K562 (cell line): ENCODE results near the gene GSKIP. TPM values are rescaled to one million over a fixed set of nuclear protein-coding genes. Genes with fewer than 3 reads are reported as not detected.

ENCODE experiments used
- ATAC-seq: fragments of 200-7000 bp; cut with Tn5 transposase; 3 replicates; pipeline ENCODE4 v1.9.1; 2020; ENCODE audit warnings: moderate library complexity
- BruUV-seq: library from RNA; stranded (reverse); fragments of 400-500 nt; replicated peaks from 2 replicates; lab custom pipeline; 2021; lab: Mats Ljungman, UMichigan
- CTCF ChIA-PET: fragments of 300-600 bp; formaldehyde crosslinking; extraction: SDS; loops from one replicate; lab custom pipeline; 2021; ENCODE audit warnings: low intra/inter-chr PET ratio; lab: Yijun Ruan, JAX
- POLR2A ChIA-PET: fragments of 300-600, 350-650 bp; sonication (Branson Sonifier 250); formaldehyde crosslinking; extraction: SDS; loops from one replicate; lab custom pipeline; 2021; ENCODE audit warnings: antibody characterized with exemption, inconsistent platforms; lab: Yijun Ruan, JAX
- DNase-seq, 4 experiments: peaks; one replicate each; pipeline versions ENCODE4 v3.0.0 to v3.0.0-alpha.2; 2011 to 2018; ENCODE audit warnings: low spot score in 3 of 4, mixed read lengths in 3 of 4; ENCODE audit errors: extremely low read depth in 1 of 4
- FAIRE-seq: peaks from 2 replicates; lab custom pipeline; 2011; peaks lifted over from hg19 to GRCh38; lab: Jason Lieb, UNC
- H2AFZ ChIP-seq: 2 replicates; pipeline ENCODE4 v1.6.0; 2011; ENCODE audit warnings: low read depth, low read length, control low read depth, inconsistent platforms
- H3K27ac ChIP-seq: fragments of 200-600 bp; 3 replicates; pipeline ENCODE4 v1.8.0; 2011; ENCODE audit warnings: low read depth, mild to moderate bottlenecking, control low read depth, inconsistent platforms, low read length, moderate library complexity, mixed read lengths; ENCODE audit errors: extremely low read depth
- H3K27me3 ChIP-seq, 2 experiments: fragments of 300-600 bp in 1 of 2; 2 replicates in 1 of 2; 3 replicates in 1 of 2; pipeline versions ENCODE4 v1.6.0 to v1.8.0; 2011; ENCODE audit warnings: inconsistent platforms in 2 of 2, low read length in 2 of 2, mild to moderate bottlenecking in 1 of 2, mixed read lengths in 1 of 2, moderate library complexity in 1 of 2; ENCODE audit not compliant: control insufficient read depth in 2 of 2, insufficient read depth in 2 of 2
- H3K36me3 ChIP-seq: fragments of 300-600 bp; 3 replicates; pipeline ENCODE4 v1.8.0; 2011; ENCODE audit warnings: mild to moderate bottlenecking, low read length, inconsistent platforms; ENCODE audit not compliant: control insufficient read depth, insufficient read depth
- H3K4me1 ChIP-seq, 2 experiments: fragments of 200-600 bp in 1 of 2; replicated peaks in 1 of 2; 2 replicates in 1 of 2; 3 replicates in 1 of 2; pipeline versions ENCODE4 v1.5.1 to v1.8.0; 2011; ENCODE audit warnings: inconsistent platforms in 2 of 2, low read length in 2 of 2, mild to moderate bottlenecking in 1 of 2, mixed read lengths in 1 of 2, moderate library complexity in 1 of 2; ENCODE audit not compliant: control insufficient read depth in 2 of 2, insufficient read depth in 2 of 2
- H3K4me2 ChIP-seq: 2 replicates; pipeline ENCODE4 v1.6.1; 2011; ENCODE audit warnings: low read length, control low read depth, inconsistent platforms, mixed read lengths; ENCODE audit not compliant: insufficient read depth
- H3K4me3 ChIP-seq: fragments of 200-600 bp; sonication (generic), shearing (Covaris generic); 2 replicates; pipeline ENCODE4 v1.5.1; 2016; ENCODE audit warnings: control low read depth, inconsistent platforms
- H3K79me2 ChIP-seq: fragments of 200-600 bp; 3 replicates; pipeline ENCODE4 v1.8.0; 2011; ENCODE audit warnings: low read length, inconsistent platforms; ENCODE audit not compliant: control insufficient read depth, insufficient read depth
- H3K9ac ChIP-seq, 2 experiments: 2 replicates each; pipeline versions ENCODE4 v1.6.0 to v1.6.1; 2011; ENCODE audit warnings: low read depth in 2 of 2, low read length in 2 of 2, control low read depth in 1 of 2, inconsistent platforms in 1 of 2, mild to moderate bottlenecking in 1 of 2, mixed read lengths in 1 of 2; ENCODE audit not compliant: insufficient read depth in 1 of 2
- H3K9me1 ChIP-seq: one replicate; pipeline ENCODE4 v1.6.0; 2011; ENCODE audit warnings: inconsistent platforms, mild to moderate bottlenecking, low read length, moderate library complexity; ENCODE audit not compliant: control insufficient read depth, insufficient read depth
- H3K9me3 ChIP-seq: replicated peaks from 2 replicates; pipeline ENCODE4 v1.5.1; 2011; ENCODE audit warnings: low read depth, low read length, inconsistent platforms; ENCODE audit not compliant: control insufficient read depth, insufficient read depth
- H4K20me1 ChIP-seq: replicated peaks from 2 replicates; pipeline ENCODE4 v1.6.1; 2011; ENCODE audit warnings: low read length, inconsistent platforms, mixed read lengths; ENCODE audit not compliant: control insufficient read depth, insufficient read depth
- CBX8 ChIP-seq: fragments of 200-600 bp; sonication (generic); IDR thresholded peaks from 2 replicates; pipeline ENCODE4 v1.6.1; 2012; ENCODE audit warnings: borderline replicate concordance, mixed run types, low read depth, mild to moderate bottlenecking, moderate library complexity, mixed read lengths, low read length, control low read depth, inconsistent platforms; ENCODE audit not compliant: poor library complexity, severe bottlenecking; ENCODE audit errors: extremely low read depth
- HNRNPUL1 ChIP-seq: fragments of 200-400 bp; formaldehyde crosslinking; IDR thresholded peaks from 2 replicates; pipeline ENCODE4 v1.6.1; 2017; ENCODE audit warnings: low read length
- MCM7 ChIP-seq, 2 experiments: fragments of 450-650 bp; IDR thresholded peaks; 2 replicates each; pipeline ENCODE4 v1.6.1; 2016 to 2018
- MYC ChIP-seq, 2 experiments: fragments of 250-450 bp in 1 of 2; sonication (Bioruptor Pico) in 1 of 2; IDR thresholded peaks; 2 replicates each; pipeline versions ENCODE4 v1.5.1 to v1.6.1; 2012 to 2021; ENCODE audit warnings: low read depth in 2 of 2, borderline replicate concordance in 1 of 2, improper control_type of control experiment in 1 of 2, low read length in 1 of 2, mild to moderate bottlenecking in 1 of 2, moderate library complexity in 1 of 2
- PHB ChIP-seq: fragments of 250-450 bp; sonication (Bioruptor Pico); IDR thresholded peaks from 2 replicates; pipeline ENCODE4 v1.5.0; 2021
- RBM34 ChIP-seq: fragments of 200-400 bp; formaldehyde crosslinking; IDR thresholded peaks from 2 replicates; pipeline ENCODE4 v1.6.1; 2018; ENCODE audit warnings: low read length, borderline replicate concordance; ENCODE audit not compliant: insufficient read depth
- SNRNP70 ChIP-seq: fragments of 200-400 bp; formaldehyde crosslinking; optimal IDR thresholded peaks from 2 replicates; pipeline ENCODE3; 2017; ENCODE audit warnings: low read depth, low read length
- THRAP3 ChIP-seq: fragments of 450-650 bp; IDR thresholded peaks from 2 replicates; pipeline ENCODE4 v1.6.1; 2016; ENCODE audit warnings: mild to moderate bottlenecking, inconsistent platforms, borderline replicate concordance
- ZNF444 ChIP-seq: fragments of 250-450 bp; sonication (Bioruptor Pico); IDR thresholded peaks from 2 replicates; pipeline ENCODE4 v1.4.0; 2020; ENCODE audit warnings: mild to moderate bottlenecking, moderate library complexity
- WGBS: fragments of 100-300 bp; shearing (Covaris generic); methylation state at CpG from one replicate; pipeline ENCODE4 v1.1.6; 2016; ENCODE audit warnings: low coverage, mixed read lengths; ENCODE audit not compliant: insufficient coverage; ENCODE audit errors: missing lambda C conversion rate; 5-methylcytosine and 5-hydroxymethylcytosine counted together
- in situ Hi-C: fragments of 300-500 bp; cut with MboI; formaldehyde crosslinking; loops from 4 replicates; pipeline ENCODE4 v1.15.0; 2018; ENCODE audit warnings: inconsistent platforms, mixed read lengths
- intact Hi-C: fragments of 100-400 bp; cut with micrococcal nuclease; formaldehyde crosslinking; loops from 2 replicates; pipeline ENCODE4 v1.14.2; 2022
- polyA plus RNA-seq, 8 experiments: library from polyadenylated mRNA; depleted of rRNA in 4 of 8; stranded (reverse) in 5 of 8; unstranded in 3 of 8; fragments of >200 nt; fragmentation: Nextera tagmentation in 2 of 8; fragmentation: Illumina TruSeq in 1 of 8; extraction: Ambion mirVana in 2 of 8; extraction: Trizol in 1 of 8; gene quantifications; 2 replicates each; pipeline versions ENCODE4 v1.2.1 to v1.2.3, GENCODE V29; 2011 to 2014; ENCODE audit warnings: inconsistent platforms in 1 of 8, missing spikeins in 1 of 8
- total RNA-seq, 7 experiments: library from RNA; depleted of rRNA in 6 of 7; stranded (reverse); fragments of >200 nt in 6 of 7; fragmentation: Illumina TruSeq in 2 of 7; extraction: Trizol in 2 of 7; gene quantifications; 2 replicates each; pipeline versions ENCODE4 v1.2.1 to v1.2.3, GENCODE V29; 2011 to 2021; ENCODE audit warnings: low replicate concordance in 1 of 7
- TF ChIP-seq, protein P1 (sequence below): fragments of 450-650 bp; IDR thresholded peaks from 2 replicates; pipeline ENCODE4 v1.7.1; 2018; ENCODE audit warnings: mild to moderate bottlenecking, low read depth; ENCODE audit not compliant: partially characterized antibody

The GSKIP gene
- total and polyA plus RNA-seq, 9 of the 15 experiments (the other 6 are each of a cell fraction or from before 2014, with no cell fraction given), result 12.9 to 58.9 (median 22.2) TPM

GRCh38 chr14:96422992-96423391 lies 59.7 kb downstream of the GSKIP start:
- in situ Hi-C loops (loop anchor here (25.0 kb wide), 1 partner anchor 861 kb away; no protein-coding TSS in a partner anchor), intact Hi-C loops (loop anchor here (10.0 kb wide), 1 partner anchor 858 kb away; no protein-coding TSS in a partner anchor)
- no peak overlapping the region for H3K4me2 ChIP-seq
- no peak for DNase-seq
- H3K4me3 ChIP-seq, result no peak overlapping the region
- no peak for FAIRE-seq
- H4K20me1 ChIP-seq, result no peaks in the 10 kb centered on the region
- WGBS, result 39% methylated on average over 5 of the region's 5 CpGs
- H2AFZ ChIP-seq, result no peak overlapping the region
- H3K9ac ChIP-seq, result no peak overlapping the region
- POLR2A ChIA-PET, result no interaction called here
- H3K9me3 ChIP-seq, result no peaks in the 10 kb centered on the region
- no peak for ATAC-seq
- no peaks in the 10 kb centered on the region for H3K79me2 ChIP-seq
- no peak for TF ChIP-seq PHB (CRISPR knock-in tag)
- no peak for TF ChIP-seq RBM34
- no peak for TF ChIP-seq MCM7 (IDR thresholded peaks at IDR 0.05)
- H3K36me3 ChIP-seq, result no peaks in the 10 kb centered on the region
- no peak overlapping the region for H3K27ac ChIP-seq
- BruUV-seq, result no TSS peak
- H3K27me3 ChIP-seq, result no peaks in the 10 kb centered on the region
- CTCF ChIA-PET, result interaction anchor here (2.6 kb wide), 1 partner anchor 125 kb away, joined by 25 read pairs; no protein-coding TSS in a partner anchor
- peaks cover 0 to 8% of the 10 kb centered on the region in 2 experiments; a peak in 2 of 5 replicates for H3K4me1 ChIP-seq
- H3K9me1 ChIP-seq, result no peaks in the 10 kb centered on the region

- no TSS peak for BruUV-seq
- intact Hi-C loops, result loop anchor here (1.0 to 10.0 kb wide), 4 partner anchors 127 to 859 kb away; no protein-coding TSS in a partner anchor
- H3K4me2 ChIP-seq, result peak overlapping the region; percentile 57
- CTCF ChIA-PET, result interaction anchor here (1.1 to 2.6 kb wide), 5 partner anchors 114 to 861 kb away, joined by 4 to 25 read pairs (median 6); no protein-coding TSS in a partner anchor
- in situ Hi-C loops, result loop anchor here (25.0 kb wide), 1 partner anchor 861 kb away; no protein-coding TSS in a partner anchor
- H3K9me3 ChIP-seq, result no peaks in the 10 kb centered on the region
- FAIRE-seq, result no peak
- H4K20me1 ChIP-seq, result no peaks in the 10 kb centered on the region
- H3K4me3 ChIP-seq, result peak overlapping the region; percentile 30
- 43% methylated on average over 7 of the region's 25 CpGs for WGBS
- peak overlapping the region in 1 of 2 experiments; percentile 79; a peak in 2 of 4 replicates for H3K9ac ChIP-seq
- peak overlapping the region; percentile 85 for H2AFZ ChIP-seq
- no peaks in the 10 kb centered on the region for H3K9me1 ChIP-seq
- POLR2A ChIA-PET, result no interaction called here
- H3K27ac ChIP-seq, result no peak overlapping the region
- no peak for DNase-seq
- ATAC-seq, result peak; percentile 60; the same call in 2 of the 3 replicates
- H3K79me2 ChIP-seq, result no peaks in the 10 kb centered on the region
- H3K36me3 ChIP-seq, result no peaks in the 10 kb centered on the region
- H3K27me3 ChIP-seq, result no peaks in the 10 kb centered on the region
- H3K4me1 ChIP-seq, result peaks cover 0 to 8% of the 10 kb centered on the region in 2 experiments; a peak in 2 of 5 replicates
- TF ChIP-seq THRAP3 (no peak), CBX8 (no peak), ZNF444 (CRISPR knock-in tag) (no peak), MYC (IDR thresholded peaks at IDR 0.05; ENCODE audit: low read depth, low read length) (no peak), MYC (CRISPR knock-in tag; IDR thresholded peaks at IDR 0.05; ENCODE audit: borderline replicate concordance, low read depth) (no peak), SNRNP70 (no peak), HNRNPUL1 (no peak)
- TF ChIP-seq, protein P1, sequence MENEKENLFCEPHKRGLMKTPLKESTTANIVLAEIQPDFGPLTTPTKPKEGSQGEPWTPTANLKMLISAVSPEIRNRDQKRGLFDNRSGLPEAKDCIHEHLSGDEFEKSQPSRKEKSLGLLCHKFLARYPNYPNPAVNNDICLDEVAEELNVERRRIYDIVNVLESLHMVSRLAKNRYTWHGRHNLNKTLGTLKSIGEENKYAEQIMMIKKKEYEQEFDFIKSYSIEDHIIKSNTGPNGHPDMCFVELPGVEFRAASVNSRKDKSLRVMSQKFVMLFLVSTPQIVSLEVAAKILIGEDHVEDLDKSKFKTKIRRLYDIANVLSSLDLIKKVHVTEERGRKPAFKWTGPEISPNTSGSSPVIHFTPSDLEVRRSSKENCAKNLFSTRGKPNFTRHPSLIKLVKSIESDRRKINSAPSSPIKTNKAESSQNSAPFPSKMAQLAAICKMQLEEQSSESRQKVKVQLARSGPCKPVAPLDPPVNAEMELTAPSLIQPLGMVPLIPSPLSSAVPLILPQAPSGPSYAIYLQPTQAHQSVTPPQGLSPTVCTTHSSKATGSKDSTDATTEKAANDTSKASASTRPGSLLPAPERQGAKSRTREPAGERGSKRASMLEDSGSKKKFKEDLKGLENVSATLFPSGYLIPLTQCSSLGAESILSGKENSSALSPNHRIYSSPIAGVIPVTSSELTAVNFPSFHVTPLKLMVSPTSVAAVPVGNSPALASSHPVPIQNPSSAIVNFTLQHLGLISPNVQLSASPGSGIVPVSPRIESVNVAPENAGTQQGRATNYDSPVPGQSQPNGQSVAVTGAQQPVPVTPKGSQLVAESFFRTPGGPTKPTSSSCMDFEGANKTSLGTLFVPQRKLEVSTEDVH, result no peak
Measured at GRCh38 chr14:96423446-96424108, 60.3 kb downstream of the GSKIP start.
